ENCODE results near the gene GPR62. TPM values are rescaled to one million over a fixed set of nuclear protein-coding genes. Genes with fewer than 3 reads are reported as not detected.

GPR62 gene
- total RNA-seq, 1 donor from 2014 or later = not detected

- DNase-seq = no peak
Measured at GRCh38 chr3:51938780-51939425, 16.3 kb upstream of the GPR62 start.

GRCh38 chr3:51940648-51941462 lies 14.3 kb upstream of the GPR62 start:
- peak; percentile 15 for DNase-seq

- no peak for DNase-seq
Measured at GRCh38 chr3:51941463-51941797, 13.8 kb upstream of the GPR62 start.

- DNase-seq = peak; percentile 100
Measured at GRCh38 chr3:51941798-51942602, 13.2 kb upstream of the GPR62 start, which contains the start of the genes PARP3 and RRP9. Gene PARP3, plus strand, starts transcription at chr3:51942363. Its CDS starts 993 bp downstream, at chr3:51943356. Gene RRP9, minus strand, starts transcription at chr3:51941904. Its CDS starts 37 bp downstream, at chr3:51941867.

GRCh38 chr3:51942603-51943450 lies 12.4 kb upstream of the GPR62 start:
- DNase-seq = peak; percentile 53

DNA sequence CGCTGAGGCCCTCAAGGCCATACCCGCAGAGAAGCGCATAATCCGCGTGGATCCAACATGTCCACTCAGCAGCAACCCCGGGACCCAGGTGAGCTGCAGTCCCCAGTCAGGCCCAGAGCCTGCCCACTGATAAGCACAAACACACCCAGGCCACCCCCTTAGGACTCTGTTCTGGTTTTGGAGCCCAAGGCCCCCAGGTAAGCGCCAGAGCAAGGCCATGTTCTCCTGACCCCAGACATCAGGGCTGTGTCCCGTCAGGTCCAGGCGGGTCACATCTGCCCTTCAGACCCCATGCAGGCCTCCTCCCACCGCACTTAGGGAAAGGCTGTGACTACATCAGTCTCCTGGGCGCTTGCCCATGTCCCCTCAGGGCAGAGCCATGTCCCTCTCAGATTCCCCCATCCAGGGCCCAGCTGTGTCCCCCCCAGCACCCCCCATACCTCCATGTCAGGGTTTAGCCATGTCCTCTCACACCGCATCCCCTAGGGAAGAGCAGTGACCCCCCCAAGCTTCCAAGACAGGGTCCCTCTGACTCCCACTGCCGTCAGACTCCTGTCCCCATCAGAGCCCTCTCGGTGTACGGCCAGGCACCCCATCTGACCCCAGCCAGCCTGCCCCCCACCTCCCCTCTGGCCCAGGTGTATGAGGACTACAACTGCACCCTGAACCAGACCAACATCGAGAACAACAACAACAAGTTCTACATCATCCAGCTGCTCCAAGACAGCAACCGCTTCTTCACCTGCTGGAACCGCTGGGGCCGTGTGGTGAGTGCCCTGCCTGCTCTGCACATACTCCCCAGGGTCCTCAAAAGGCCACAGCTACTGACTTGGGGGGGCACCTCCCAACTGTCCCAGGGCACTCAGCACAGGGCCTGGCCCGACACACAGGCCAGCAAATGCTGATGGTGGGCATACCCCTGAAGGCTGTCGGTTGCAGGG lies 11.5 kb upstream of the GPR62 start:
- DNase-seq = no peak

- no peak for DNase-seq
Measured at GRCh38 chr3:51944451-51945021, 10.6 kb upstream of the GPR62 start.

DNA sequence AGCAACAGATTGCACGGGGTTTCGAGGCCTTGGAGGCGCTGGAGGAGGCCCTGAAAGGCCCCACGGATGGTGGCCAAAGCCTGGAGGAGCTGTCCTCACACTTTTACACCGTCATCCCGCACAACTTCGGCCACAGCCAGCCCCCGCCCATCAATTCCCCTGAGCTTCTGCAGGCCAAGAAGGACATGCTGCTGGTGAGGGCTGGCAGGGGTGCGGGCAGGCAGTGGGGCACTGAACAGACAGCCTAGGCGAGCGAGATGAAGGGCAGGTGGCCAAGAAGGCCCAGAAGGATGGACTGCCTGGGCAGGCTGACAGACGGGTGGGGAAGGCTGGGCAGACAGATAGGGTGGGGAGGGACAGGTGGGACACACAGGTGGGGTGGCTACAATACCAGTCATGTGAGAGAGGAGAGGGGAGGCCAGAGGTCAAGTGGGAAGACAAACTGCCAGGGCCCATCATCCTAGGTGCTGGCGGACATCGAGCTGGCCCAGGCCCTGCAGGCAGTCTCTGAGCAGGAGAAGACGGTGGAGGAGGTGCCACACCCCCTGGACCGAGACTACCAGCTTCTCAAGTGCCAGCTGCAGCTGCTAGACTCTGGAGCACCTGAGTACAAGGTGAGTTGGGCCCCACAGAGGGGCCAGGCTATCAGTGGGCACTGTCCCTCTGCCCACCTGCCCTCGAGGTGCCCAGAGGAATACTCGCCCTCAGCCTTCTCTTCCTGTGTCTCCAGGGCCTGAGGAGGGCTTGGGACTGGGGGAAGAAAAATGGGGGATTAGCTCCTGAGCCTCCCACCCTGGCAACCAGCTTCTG lies 9.9 kb upstream of the GPR62 start:
- no peak for DNase-seq

DNA sequence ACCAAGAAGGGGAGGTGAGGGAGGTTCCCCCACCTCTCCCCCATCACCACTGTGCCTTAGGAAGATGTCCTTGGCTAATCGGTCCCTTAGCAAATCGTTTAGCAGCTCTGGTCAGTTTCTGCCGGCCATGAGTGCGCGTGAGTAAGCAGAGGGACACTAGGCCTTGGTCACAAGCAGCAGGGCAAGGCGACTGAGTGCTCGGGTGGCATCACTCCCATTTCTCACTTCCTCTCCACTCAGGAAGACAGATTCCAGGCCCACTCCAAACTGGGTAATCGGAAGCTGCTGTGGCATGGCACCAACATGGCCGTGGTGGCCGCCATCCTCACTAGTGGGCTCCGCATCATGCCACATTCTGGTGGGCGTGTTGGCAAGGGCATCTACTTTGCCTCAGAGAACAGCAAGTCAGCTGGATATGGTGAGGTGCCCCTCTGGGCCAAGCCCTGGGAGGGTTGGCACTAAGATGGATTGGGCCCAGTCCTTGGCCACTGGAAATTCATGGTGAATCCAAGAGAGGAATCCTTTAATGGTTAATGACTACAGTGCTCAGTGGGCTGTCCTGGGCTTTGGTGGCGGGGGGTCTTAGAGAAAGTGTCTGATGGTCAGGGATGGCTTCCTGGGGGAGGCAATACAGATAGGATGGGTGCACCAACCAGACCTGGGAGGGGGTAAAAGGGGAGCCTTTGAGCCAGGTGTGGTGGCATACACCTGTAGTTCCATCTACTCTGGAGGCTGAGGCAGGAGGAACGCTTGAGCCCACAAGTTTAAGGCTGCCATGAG lies 9.1 kb upstream of the GPR62 start:
- no peak for DNase-seq

DNA sequence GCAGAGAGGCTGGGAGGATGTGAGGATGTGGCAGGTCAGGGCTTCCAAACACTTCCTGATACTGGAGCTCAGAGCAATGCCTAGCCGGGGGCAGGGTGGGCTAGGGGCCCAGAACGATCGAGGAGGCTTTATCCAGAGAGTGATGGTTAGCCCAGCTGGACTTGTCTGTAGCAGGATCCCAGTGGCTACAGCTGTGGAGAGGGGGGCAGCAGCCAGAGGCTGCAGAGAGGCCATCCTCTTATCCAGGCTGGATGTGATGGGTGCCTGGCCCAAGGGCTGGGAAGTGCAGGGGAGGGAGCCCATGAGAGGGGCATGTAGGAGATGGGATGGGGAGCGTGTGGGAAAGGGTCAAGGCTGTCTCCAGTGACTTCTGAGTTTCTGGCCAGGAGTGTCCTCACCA lies 8.4 kb upstream of the GPR62 start:
- DNase-seq = no peak

DNA sequence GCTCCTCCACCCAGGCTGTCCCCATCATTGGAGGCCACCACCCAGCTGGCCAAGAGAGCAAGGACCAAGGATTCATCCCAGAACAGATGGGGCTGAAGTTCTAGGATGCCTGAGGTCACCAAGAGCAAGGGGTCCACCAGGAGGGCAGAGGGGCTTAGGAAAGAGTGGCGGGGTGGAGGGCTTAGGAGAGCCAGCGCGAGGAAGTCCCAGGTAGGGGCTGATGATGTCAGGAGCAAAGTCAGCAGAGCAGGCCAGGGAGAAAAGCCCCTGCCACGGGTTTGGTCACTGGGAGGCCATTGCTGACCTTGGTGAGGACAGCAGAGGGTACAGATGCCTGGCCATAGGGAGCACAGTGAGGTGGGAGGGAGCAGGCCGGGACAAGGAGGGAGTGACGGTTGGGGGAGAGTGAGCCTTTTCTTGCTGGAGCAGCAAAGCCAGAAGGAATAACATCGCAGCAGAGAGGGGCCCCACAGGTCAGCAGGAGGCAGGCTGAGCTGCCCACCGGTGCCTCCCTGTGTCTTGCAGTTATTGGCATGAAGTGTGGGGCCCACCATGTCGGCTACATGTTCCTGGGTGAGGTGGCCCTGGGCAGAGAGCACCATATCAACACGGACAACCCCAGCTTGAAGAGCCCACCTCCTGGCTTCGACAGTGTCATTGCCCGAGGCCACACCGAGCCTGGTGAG lies 7.8 kb upstream of the GPR62 start:
- no peak for DNase-seq

GRCh38 chr3:51948016-51948580 lies 7.1 kb upstream of the GPR62 start:
- DNase-seq = no peak

GRCh38 chr3:51949121-51949520 lies 6.1 kb upstream of the GPR62 start:
- DNase-seq = no peak

DNA sequence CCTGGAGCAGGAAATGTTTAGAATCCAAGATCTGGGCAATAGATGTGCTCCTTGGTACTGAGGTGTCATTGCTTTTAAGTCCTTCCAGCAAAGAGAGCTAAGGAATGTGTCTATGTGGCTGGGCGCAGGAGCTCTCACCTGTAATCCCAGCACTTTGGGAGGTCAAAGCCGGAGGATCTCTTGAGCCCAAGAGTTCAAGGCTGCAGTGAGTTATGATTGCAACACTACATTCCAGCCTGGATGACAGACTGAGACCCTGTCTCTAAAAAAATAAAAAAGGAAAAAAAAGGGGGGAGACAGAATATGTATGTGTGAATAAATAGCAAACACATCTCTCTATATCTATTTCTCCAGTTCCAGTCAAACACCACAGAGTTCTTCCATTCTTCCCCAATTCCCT lies 4.3 kb upstream of the GPR62 start:
- no peak for DNase-seq

DNA sequence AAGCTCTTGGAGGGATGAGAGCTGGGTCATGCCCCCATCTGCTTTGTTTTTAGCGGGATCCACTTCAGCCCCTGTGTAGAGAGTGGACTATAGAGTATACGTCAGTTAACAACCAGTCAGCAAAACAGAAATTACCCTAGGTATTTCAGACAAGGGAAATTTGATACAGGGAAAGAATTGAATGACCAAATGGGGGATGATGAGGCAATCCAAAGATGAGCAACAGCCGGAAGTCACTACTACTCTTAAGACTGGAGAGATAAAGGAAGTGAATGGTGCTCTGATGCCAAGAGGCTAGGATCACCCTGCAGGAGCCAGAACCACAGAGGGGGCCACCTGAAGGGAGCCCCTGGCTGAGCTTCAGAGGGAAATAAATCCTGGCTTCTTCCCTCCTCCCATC lies 1.7 kb upstream of the GPR62 start:
- no peak for DNase-seq

DNA sequence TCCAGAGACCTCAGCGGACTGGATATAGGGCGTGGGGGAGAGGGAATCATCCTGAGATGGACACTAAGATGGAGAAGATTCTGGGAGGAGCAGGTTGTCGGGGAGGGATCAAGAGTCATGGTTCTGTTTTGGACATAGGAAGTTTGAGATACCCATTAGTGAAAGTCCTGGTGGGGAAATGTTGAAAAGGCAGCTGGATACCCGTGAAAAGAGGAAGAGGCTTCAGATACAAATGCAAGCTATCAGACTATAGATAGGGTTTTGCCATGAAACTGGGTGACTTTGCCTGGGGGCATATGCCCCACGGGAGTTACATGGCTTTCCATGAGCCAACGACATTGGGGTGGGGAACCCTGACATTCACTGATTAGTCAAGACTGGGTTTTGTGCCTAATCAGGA lies 1.1 kb upstream of the GPR62 start:
- no peak for DNase-seq

GRCh38 chr3:51954713-51955112 lies 468 bp upstream of the GPR62 start:
- no peak for DNase-seq
